ENCODE results near the gene FRZB.

FRZB gene

GRCh38 chr2:182804128-182804527, 62.3 kb downstream of the FRZB start:
- no peak for ATAC-seq
- TF ChIP-seq GLIS3 (CRISPR knock-in tag; IDR thresholded peaks at IDR 0.05): no peak
- TF ChIP-seq, protein P1, sequence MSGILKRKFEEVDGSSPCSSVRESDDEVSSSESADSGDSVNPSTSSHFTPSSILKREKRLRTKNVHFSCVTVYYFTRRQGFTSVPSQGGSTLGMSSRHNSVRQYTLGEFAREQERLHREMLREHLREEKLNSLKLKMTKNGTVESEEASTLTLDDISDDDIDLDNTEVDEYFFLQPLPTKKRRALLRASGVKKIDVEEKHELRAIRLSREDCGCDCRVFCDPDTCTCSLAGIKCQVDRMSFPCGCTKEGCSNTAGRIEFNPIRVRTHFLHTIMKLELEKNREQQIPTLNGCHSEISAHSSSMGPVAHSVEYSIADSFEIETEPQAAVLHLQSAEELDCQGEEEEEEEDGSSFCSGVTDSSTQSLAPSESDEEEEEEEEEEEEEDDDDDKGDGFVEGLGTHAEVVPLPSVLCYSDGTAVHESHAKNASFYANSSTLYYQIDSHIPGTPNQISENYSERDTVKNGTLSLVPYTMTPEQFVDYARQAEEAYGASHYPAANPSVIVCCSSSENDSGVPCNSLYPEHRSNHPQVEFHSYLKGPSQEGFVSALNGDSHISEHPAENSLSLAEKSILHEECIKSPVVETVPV (CRISPR knock-in tag; IDR thresholded peaks at IDR 0.05): no peak
- TF ChIP-seq PPARA (CRISPR knock-in tag; IDR thresholded peaks at IDR 0.05; ENCODE audit: borderline replicate concordance): no peak

DNA sequence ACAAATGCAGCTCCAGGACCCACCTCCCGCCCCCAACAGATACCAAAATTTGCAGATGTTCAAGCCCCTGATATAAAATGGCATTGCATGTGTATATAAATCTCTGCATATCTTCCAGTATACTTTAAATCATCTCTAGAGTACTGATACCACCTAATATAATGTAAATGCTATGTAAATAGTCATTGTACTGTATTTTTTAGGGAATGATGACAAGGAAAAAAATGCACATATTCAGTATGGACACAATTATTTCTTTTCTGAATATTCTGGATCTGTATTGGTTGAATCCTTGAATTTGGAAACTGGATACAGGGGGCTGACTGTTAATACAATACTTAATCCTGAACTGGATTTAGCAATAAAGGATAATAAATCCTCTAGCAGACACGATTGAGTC, 67.7 kb downstream of the FRZB start:
- no peak for TF ChIP-seq ESRRG (CRISPR knock-in tag; IDR thresholded peaks at IDR 0.05)
- TF ChIP-seq ZFP30 (CRISPR knock-in tag; IDR thresholded peaks at IDR 0.05): no peak
- TF ChIP-seq ZNF565 (CRISPR knock-in tag; conservative IDR thresholded peaks at IDR 0.05; ENCODE audit: low read depth): no peak
- TF ChIP-seq PPARA (CRISPR knock-in tag; IDR thresholded peaks at IDR 0.05; ENCODE audit: borderline replicate concordance): no peak
- no peak for TF ChIP-seq ZNF70 (CRISPR knock-in tag; IDR thresholded peaks at IDR 0.05)
- no peak for TF ChIP-seq ZC3H10 (CRISPR knock-in tag; IDR thresholded peaks at IDR 0.05)
- TF ChIP-seq ARNTL (CRISPR knock-in tag; IDR thresholded peaks at IDR 0.05; ENCODE audit: borderline replicate concordance, low read depth): no peak
- TF ChIP-seq ISL1 (CRISPR knock-in tag; IDR thresholded peaks at IDR 0.05): no peak
- no peak for TF ChIP-seq GLIS3 (CRISPR knock-in tag; IDR thresholded peaks at IDR 0.05)
- TF ChIP-seq TOX (CRISPR knock-in tag; IDR thresholded peaks at IDR 0.05; ENCODE audit: borderline replicate concordance): no peak
- no peak for TF ChIP-seq TCF4 (CRISPR knock-in tag; IDR thresholded peaks at IDR 0.05; ENCODE audit: borderline replicate concordance)
- no peak for TF ChIP-seq CSDC2 (CRISPR knock-in tag; IDR thresholded peaks at IDR 0.05)
- TF ChIP-seq ZNF8 (CRISPR knock-in tag; IDR thresholded peaks at IDR 0.05): no peak
- no peak for TF ChIP-seq CREB5 (CRISPR knock-in tag; IDR thresholded peaks at IDR 0.05; ENCODE audit: low read depth)
- TF ChIP-seq, protein P1 (CRISPR knock-in tag; IDR thresholded peaks at IDR 0.05): no peak
- no peak for ATAC-seq

DNA sequence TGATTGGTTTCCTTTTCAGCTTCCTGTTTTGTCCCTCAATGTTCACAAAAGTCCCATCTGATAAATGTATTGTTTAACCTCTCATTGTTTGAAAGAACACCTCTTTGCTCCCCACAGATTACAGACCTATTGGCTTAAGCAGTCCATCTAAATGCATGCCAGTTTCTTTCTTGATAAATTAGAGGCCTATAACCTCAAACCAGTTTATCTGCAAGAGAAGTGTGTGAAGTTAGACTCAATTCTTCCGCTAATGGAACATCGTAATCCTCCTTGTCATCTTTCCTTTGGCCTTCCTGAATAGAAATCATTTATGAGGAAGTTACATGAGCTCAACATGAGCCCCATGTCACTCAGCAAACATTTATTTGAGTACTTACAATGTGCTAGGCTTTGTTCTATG, 74.0 kb downstream of the FRZB start:
- TF ChIP-seq ESRRG (CRISPR knock-in tag; IDR thresholded peaks at IDR 0.05) (no peak), PATZ1 (CRISPR knock-in tag; IDR thresholded peaks at IDR 0.05; ENCODE audit: borderline replicate concordance) (no peak), ARNTL (CRISPR knock-in tag; IDR thresholded peaks at IDR 0.05; ENCODE audit: borderline replicate concordance, low read depth) (no peak), TOX (CRISPR knock-in tag; IDR thresholded peaks at IDR 0.05; ENCODE audit: borderline replicate concordance) (no peak), ZFP30 (CRISPR knock-in tag; IDR thresholded peaks at IDR 0.05) (no peak), RARB (CRISPR knock-in tag; IDR thresholded peaks at IDR 0.05) (no peak), GLIS3 (CRISPR knock-in tag; IDR thresholded peaks at IDR 0.05) (no peak), SNAI2 (CRISPR knock-in tag; IDR thresholded peaks at IDR 0.05) (no peak), ZFP3 (CRISPR knock-in tag; IDR thresholded peaks at IDR 0.05) (no peak), POU6F1 (CRISPR knock-in tag; IDR thresholded peaks at IDR 0.05; ENCODE audit: borderline replicate concordance, low read depth) (no peak)
- TF ChIP-seq, protein P2, sequence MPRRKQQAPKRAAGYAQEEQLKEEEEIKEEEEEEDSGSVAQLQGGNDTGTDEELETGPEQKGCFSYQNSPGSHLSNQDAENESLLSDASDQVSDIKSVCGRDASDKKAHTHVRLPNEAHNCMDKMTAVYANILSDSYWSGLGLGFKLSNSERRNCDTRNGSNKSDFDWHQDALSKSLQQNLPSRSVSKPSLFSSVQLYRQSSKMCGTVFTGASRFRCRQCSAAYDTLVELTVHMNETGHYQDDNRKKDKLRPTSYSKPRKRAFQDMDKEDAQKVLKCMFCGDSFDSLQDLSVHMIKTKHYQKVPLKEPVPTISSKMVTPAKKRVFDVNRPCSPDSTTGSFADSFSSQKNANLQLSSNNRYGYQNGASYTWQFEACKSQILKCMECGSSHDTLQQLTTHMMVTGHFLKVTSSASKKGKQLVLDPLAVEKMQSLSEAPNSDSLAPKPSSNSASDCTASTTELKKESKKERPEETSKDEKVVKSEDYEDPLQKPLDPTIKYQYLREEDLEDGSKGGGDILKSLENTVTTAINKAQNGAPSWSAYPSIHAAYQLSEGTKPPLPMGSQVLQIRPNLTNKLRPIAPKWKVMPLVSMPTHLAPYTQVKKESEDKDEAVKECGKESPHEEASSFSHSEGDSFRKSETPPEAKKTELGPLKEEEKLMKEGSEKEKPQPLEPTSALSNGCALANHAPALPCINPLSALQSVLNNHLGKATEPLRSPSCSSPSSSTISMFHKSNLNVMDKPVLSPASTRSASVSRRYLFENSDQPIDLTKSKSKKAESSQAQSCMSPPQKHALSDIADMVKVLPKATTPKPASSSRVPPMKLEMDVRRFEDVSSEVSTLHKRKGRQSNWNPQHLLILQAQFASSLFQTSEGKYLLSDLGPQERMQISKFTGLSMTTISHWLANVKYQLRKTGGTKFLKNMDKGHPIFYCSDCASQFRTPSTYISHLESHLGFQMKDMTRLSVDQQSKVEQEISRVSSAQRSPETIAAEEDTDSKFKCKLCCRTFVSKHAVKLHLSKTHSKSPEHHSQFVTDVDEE (CRISPR knock-in tag; IDR thresholded peaks at IDR 0.05): no peak
- TF ChIP-seq, protein P1 (CRISPR knock-in tag; IDR thresholded peaks at IDR 0.05): no peak
- no peak for ATAC-seq

Measured in SK-N-SH treated with all-trans-retinoic acid at 6 μM for 48 hours (cell line).